Pancreas (tissue), 10 donors: ENCODE results near the gene RCCD1. TPM values are rescaled to one million over a fixed set of nuclear protein-coding genes. Genes with fewer than 3 reads are reported as not detected.

Experiments
- ATAC-seq, 4 donors: fragments of 200-7000 bp; cut with Tn5 transposase; one replicate each; pipeline versions ENCODE4 v1.8.0 to v1.9.1; 2020; ENCODE audit warnings: mild to moderate bottlenecking in 4 of 4, moderate library complexity in 4 of 4
- DNase-seq, 6 donors: peaks; one replicate each; pipeline ENCODE4 v3.0.0-alpha.2; 2020
- FAIRE-seq: peaks from 2 replicates; lab custom pipeline; 2012; peaks lifted over from hg19 to GRCh38; lab: Jason Lieb, UNC
- H3K27ac ChIP-seq, 4 donors: fragments of 200-600 bp; sonication (generic); 1 replicate in 3 of 4; 2 replicates in 1 of 4; pipeline versions ENCODE4 v1.5.0 to v1.8.0; 2020
- H3K27me3 ChIP-seq, 4 donors: fragments of 200-600 bp; one replicate each; pipeline ENCODE4 v1.8.0; 2021
- H3K36me3 ChIP-seq, 3 donors: fragments of 200-600 bp; sonication (generic) in 1 of 3; one replicate each; pipeline versions ENCODE4 v1.5.0 to v1.8.0; 2020 to 2021
- H3K4me1 ChIP-seq, 3 donors: fragments of 200-600 bp; one replicate each; pipeline ENCODE4 v1.8.0; 2021
- H3K4me3 ChIP-seq, 4 donors: fragments of 200-600 bp; sonication (generic) in 2 of 4; one replicate each; pipeline versions ENCODE4 v1.5.0 to v1.8.0; 2020 to 2021
- H3K9me3 ChIP-seq, 4 donors: fragments of 200-600 bp; one replicate each; pipeline ENCODE4 v1.8.0; 2021
- WGBS, 2 donors: extraction: QIAGEN DNeasy Blood & Tissue Kit; methylation state at CpG; one replicate each; pipeline ENCODE4 v1.1.7; 2013; 5-methylcytosine and 5-hydroxymethylcytosine counted together
- intact Hi-C, 3 donors: fragments of 100-400 bp; cut with DNase I; formaldehyde crosslinking; loops; one replicate each; pipeline versions ENCODE4 v1.11.1 to v1.14.2; 2022
- polyA plus RNA-seq, 2 donors: library from polyadenylated mRNA; stranded (reverse); fragments of 200-250 nt; gene quantifications; one replicate each; pipeline ENCODE4 v1.2.3, GENCODE V29; 2013
- total RNA-seq, 6 donors: library from RNA; stranded (reverse); fragmentation: NEBNext Ultra II Directional in 4 of 6; extraction: Animal tissue kit (Norgen Biotek cat#: 25700) in 4 of 6; gene quantifications; one replicate each; pipeline versions ENCODE4 v1.2.1 to v1.2.4, GENCODE V29; 2021 to 2023
- TF ChIP-seq, protein P1 (sequence below), 4 donors: fragments of 200-600 bp; sonication (generic) in 3 of 4; IDR thresholded peaks; one replicate each; pipeline versions ENCODE4 v1.5.0 to v1.8.0; 2021; ENCODE audit warnings: antibody characterized with exemption in 4 of 4
- donor health status: healthy with polysubstance abuse.
- donor health status: DM: no; HTN: no; CAD: no; lungs with moderate emphysema.
- donor health status: DM: no; HTN: no; CAD: no.
- donor health status: control.
- donor health status: control.
- donor health status: Bipolar disorder and iron deficiency.
- donor health status: DM: yes; HTN: yes; CAD: no.
- donor health status: DM: no; HTN: no; CAD: no.
- donor health status: DM: no; HTN: no; CAD: no.
- donor health status: DM: yes; HTN: yes; CAD: no.

Gene RCCD1
- total and polyA plus RNA-seq, 8 donors, result 6.6 to 12.2 (median 8.5) TPM

DNA sequence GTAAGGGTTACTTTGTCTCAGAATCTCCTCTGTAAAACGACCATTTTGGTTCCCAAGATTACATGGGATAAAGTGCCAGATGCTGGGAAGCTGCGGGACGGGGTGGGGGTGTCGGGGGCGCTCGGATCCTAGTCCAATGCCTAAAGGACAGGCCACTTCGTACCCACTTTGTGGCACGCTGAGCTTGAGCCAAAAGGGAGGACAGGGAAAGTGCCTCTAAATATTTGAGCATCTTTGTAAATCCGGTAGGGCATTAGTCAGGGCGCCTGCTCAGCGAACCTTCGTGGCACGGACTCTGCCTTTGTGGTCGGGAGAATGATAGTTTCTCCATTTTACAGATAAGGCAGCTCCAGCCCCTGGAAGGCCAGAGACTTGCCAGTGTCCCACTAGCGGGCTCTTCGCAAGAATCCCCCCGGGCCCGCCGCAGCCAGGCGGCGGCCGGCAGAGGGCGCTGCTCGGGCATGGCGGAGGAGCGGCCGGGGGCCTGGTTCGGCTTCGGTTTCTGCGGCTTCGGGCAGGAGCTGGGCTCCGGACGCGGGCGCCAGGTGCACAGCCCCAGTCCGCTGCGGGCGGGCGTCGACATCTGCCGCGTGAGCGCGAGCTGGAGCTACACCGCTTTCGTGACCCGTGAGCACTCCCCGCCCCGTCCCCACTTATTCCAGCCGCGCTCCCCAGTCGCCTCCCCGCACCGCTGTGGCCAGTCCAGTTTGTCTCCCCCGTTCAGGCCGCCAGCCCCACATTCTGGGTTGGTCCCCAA, 1.8 kb downstream of the RCCD1 start:
- FAIRE-seq, result no peak
- WGBS, 2 donors, result 1 to 3% methylated on average over 56 of the region's 56 CpGs
- TF ChIP-seq, protein P1, sequence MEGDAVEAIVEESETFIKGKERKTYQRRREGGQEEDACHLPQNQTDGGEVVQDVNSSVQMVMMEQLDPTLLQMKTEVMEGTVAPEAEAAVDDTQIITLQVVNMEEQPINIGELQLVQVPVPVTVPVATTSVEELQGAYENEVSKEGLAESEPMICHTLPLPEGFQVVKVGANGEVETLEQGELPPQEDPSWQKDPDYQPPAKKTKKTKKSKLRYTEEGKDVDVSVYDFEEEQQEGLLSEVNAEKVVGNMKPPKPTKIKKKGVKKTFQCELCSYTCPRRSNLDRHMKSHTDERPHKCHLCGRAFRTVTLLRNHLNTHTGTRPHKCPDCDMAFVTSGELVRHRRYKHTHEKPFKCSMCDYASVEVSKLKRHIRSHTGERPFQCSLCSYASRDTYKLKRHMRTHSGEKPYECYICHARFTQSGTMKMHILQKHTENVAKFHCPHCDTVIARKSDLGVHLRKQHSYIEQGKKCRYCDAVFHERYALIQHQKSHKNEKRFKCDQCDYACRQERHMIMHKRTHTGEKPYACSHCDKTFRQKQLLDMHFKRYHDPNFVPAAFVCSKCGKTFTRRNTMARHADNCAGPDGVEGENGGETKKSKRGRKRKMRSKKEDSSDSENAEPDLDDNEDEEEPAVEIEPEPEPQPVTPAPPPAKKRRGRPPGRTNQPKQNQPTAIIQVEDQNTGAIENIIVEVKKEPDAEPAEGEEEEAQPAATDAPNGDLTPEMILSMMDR (IDR thresholded peaks at IDR 0.05), result peak; percentile 82 to 93 (median 90)
- H3K4me1 ChIP-seq, result peaks cover 8 to 17% (median 8%) of the 10 kb centered on the region in 3 donors
- peak; percentile 70 to 94 (median 84) for DNase-seq
- H3K9me3 ChIP-seq, result no peaks in the 10 kb centered on the region
- H3K27ac ChIP-seq, result peak overlapping the region; percentile 37 to 93 (median 50)
- intact Hi-C loops, result loop anchor here in 2 of 3 donors (5.0 kb wide), 2 partner anchors 76 to 81 kb away; no protein-coding TSS in a partner anchor
- ATAC-seq, result peak; percentile 46 to 66 (median 64)
- peaks cover 0 to 18% (median under 1%) of the 10 kb centered on the region in 3 donors for H3K36me3 ChIP-seq
- no peaks in the 10 kb centered on the region for H3K27me3 ChIP-seq
- H3K4me3 ChIP-seq, result peak overlapping the region; percentile 36 to 85 (median 68)

DNA sequence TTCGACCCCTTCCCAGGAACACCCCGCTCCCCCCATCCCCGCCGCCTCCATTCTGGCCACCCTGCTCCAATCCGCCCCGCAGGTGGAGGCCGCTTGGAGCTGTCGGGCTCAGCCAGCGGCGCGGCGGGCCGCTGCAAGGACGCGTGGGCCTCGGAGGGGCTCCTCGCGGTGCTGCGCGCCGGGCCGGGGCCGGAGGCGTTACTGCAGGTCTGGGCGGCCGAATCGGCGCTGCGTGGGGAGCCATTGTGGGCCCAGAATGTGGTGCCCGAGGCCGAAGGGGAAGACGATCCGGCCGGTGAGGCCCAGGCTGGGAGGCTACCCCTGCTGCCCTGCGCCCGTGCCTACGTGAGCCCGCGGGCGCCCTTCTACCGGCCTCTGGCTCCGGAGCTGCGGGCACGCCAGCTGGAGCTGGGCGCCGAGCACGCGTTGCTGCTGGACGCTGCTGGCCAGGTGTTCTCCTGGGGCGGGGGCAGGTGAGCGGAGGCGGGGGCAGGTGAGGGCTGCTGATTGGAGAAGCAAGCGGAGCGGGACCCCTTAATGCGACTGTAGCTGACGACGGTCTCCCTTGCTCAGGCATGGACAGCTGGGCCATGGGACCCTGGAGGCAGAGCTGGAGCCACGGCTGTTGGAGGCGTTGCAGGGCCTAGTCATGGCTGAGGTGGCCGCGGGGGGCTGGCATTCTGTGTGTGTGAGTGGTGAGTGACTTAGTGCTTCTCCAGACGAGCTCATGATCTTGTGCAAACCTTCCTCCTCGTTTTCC, 2.5 kb downstream of the RCCD1 start:
- peak in 5 of 6 donors; percentile 49 to 86 (median 63) for DNase-seq

GRCh38 chr15:90957791-90958190, 3.1 kb downstream of the RCCD1 start:
- no peak for ATAC-seq
- intact Hi-C loops, result loop anchor here in 2 of 3 donors (5.0 kb wide), 2 partner anchors 75 to 80 kb away; no protein-coding TSS in a partner anchor
- WGBS, 2 donors, result 75 to 78% methylated on average over 6 of the region's 6 CpGs
- no peak for FAIRE-seq
- Histone ChIP-seq H3K9me3 (no peaks in the 10 kb centered on the region), H3K36me3 (peaks cover 0 to 13% (median 12%) of the 10 kb centered on the region in 3 donors), H3K27ac (no peak overlapping the region), H3K4me3 (peak overlapping the region in 2 of 4 donors; percentile 65 to 85), H3K27me3 (no peaks in the 10 kb centered on the region), H3K4me1 (peaks cover 8 to 17% (median 8%) of the 10 kb centered on the region in 3 donors)
- TF ChIP-seq, protein P1 (IDR thresholded peaks at IDR 0.05), result no peak
- no peak for DNase-seq

More for the DNA sequence above, 2.5 kb downstream of the RCCD1 start:
- ATAC-seq (peak; percentile 14 to 37 (median 16)), FAIRE-seq (no peak)
- Histone ChIP-seq H3K9me3 (no peaks in the 10 kb centered on the region), H3K36me3 (peaks cover 0 to 13% (median 8%) of the 10 kb centered on the region in 3 donors), H3K4me3 (peak overlapping the region; percentile 36 to 85 (median 68)), H3K27ac (peak overlapping the region; percentile 37 to 93 (median 50)), H3K4me1 (peaks cover 8 to 17% (median 8%) of the 10 kb centered on the region in 3 donors), H3K27me3 (no peaks in the 10 kb centered on the region)
- WGBS, 2 donors, result 6 to 10% methylated on average over 54 to 63 of the region's 63 CpGs
- intact Hi-C loops, result loop anchor here in 2 of 3 donors (5.0 kb wide), 2 partner anchors 75 to 80 kb away; no protein-coding TSS in a partner anchor
- TF ChIP-seq, protein P1 (IDR thresholded peaks at IDR 0.05), result no peak

- no peak overlapping the region for H3K4me3 ChIP-seq
- no peaks in the 10 kb centered on the region for H3K27me3 ChIP-seq
- intact Hi-C loops, result loop anchor here in 2 of 3 donors (5.0 kb wide), 2 partner anchors 73 to 78 kb away; no protein-coding TSS in a partner anchor
- TF ChIP-seq, protein P1 (IDR thresholded peaks at IDR 0.05), result no peak
- FAIRE-seq (no peak), DNase-seq (peak in 1 of 6 donors; percentile 16), ATAC-seq (no peak)
- H3K4me1 ChIP-seq, result peaks cover 8 to 17% (median 8%) of the 10 kb centered on the region in 3 donors
- 77 to 84% methylated on average over 8 of the region's 8 CpGs for WGBS, 2 donors
- H3K9me3 ChIP-seq, result no peaks in the 10 kb centered on the region
- peaks cover 0 to 12% (median 10%) of the 10 kb centered on the region in 3 donors for H3K36me3 ChIP-seq
- no peak overlapping the region for H3K27ac ChIP-seq
These were observed 4.4 kb downstream of the RCCD1 start for GRCh38 chr15:90959028-90959595.
